Uterus (tissue), 4 donors: ENCODE measurements around the gene SOCS1. TPM values are rescaled to one million over a fixed set of nuclear protein-coding genes. Genes with fewer than 3 reads are reported as not detected.

Experiments
- DNase-seq, 2 donors: peaks; one replicate each; pipeline ENCODE4 v3.0.0-alpha.2; 2019 to 2020
- H3K27ac ChIP-seq, 2 donors: fragments of 200-600 bp; sonication (generic); 1 replicate in 1 of 2; 2 replicates in 1 of 2; pipeline ENCODE4 v1.5.1; 2016 to 2018
- H3K27me3 ChIP-seq, 2 donors: fragments of 200-600 bp; sonication (generic); one replicate each; pipeline ENCODE4 v1.5.1; 2018 to 2019; ENCODE audit warnings: control low read depth in 1 of 2
- H3K36me3 ChIP-seq, 2 donors: fragments of 200-600 bp; sonication (generic); one replicate each; pipeline ENCODE4 v1.5.1; 2019; ENCODE audit warnings: control low read depth in 1 of 2
- H3K4me1 ChIP-seq, 2 donors: fragments of 200-600 bp; sonication (generic); one replicate each; pipeline ENCODE4 v1.5.1; 2018 to 2019; ENCODE audit warnings: control low read depth in 1 of 2
- H3K4me3 ChIP-seq, 2 donors: fragments of 200-600 bp; sonication (generic); 1 replicate in 1 of 2; 2 replicates in 1 of 2; pipeline ENCODE4 v1.5.1; 2018 to 2019; ENCODE audit warnings: mild to moderate bottlenecking in 1 of 2
- H3K9me3 ChIP-seq, 2 donors: fragments of 200-600 bp; sonication (generic); one replicate each; pipeline ENCODE4 v1.5.1; 2019; ENCODE audit warnings: control low read depth in 1 of 2
- POLR2A ChIP-seq, 2 donors: fragments of 450-650 bp; IDR thresholded peaks; one replicate each; pipeline ENCODE4 v1.6.1; 2016; ENCODE audit warnings: antibody characterized with exemption in 2 of 2, mild to moderate bottlenecking in 1 of 2, moderate library complexity in 1 of 2
- intact Hi-C: fragments of 100-400 bp; cut with DNase I; formaldehyde crosslinking; loops from one replicate; pipeline ENCODE4 v1.15.1; 2023; ENCODE audit warnings: low total_unique reads
- total RNA-seq, 4 donors: library from RNA; depleted of rRNA in 3 of 4; stranded (reverse); fragments of >200 nt in 3 of 4; gene quantifications; one replicate each; pipeline versions ENCODE4 v1.1.0 to v1.2.4, GENCODE V29; 2014 to 2023
- TF ChIP-seq, protein P1 (sequence below), 4 experiments: fragments of 200-600 bp in 2 of 4; fragments of 450-650 bp in 2 of 4; sonication (generic) in 2 of 4; IDR thresholded peaks; one replicate each; pipeline ENCODE4 v1.5.1; 2016 to 2019; ENCODE audit warnings: antibody characterized with exemption in 4 of 4, mild to moderate bottlenecking in 2 of 4, moderate library complexity in 1 of 4
- donor health status: DM: yes; HTN: yes; CAD: no.

Gene SOCS1
- total RNA-seq, 4 donors from 2014 or later, result 6.4 to 45.3 (median 7.6) TPM; not detected in 1

DNA sequence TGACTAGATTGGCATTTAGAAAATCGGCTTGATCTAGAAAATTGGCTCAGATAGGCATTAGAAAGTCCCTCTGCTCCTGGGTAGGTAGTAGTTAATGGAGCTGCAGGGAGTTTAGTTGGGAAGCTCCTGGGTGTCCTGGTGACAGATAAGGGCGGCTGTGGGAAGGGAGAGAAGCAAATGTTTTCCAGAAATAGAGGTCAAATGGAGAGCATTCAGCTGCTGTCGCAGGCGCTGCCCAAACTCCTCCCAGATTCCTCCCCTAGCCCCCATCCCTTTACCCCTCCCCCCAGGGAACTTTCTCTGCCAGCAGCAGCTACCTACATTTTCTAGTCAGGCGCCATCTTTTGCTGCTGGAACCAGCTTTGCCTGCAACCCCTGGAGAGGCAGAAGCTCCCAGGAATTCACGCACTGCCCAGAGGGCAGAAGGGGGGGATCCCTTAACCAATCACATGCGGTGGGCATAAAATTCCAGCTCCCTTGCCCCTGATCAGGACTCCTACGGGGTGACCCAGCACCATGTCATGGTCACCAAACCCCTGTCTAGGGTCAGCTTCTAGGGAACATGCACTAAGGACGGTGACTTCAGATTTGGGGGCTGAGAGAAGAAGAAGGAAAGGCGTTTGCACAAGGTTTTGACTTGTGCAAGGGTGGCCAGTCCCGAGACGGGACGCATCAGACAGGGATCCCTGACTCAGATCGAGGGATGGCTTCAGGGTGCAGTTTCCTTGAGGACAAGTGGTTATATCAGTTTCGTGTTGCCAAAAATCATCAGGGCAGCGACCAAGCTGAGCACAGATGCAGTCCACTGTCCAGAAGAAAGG, 43.8 kb downstream of the SOCS1 start:
- Histone ChIP-seq H3K4me1 (no peaks in the 10 kb centered on the region), H3K27me3 (no peaks in the 10 kb centered on the region), H3K36me3 (no peaks in the 10 kb centered on the region), H3K27ac (no peak overlapping the region), H3K4me3 (no peak overlapping the region), H3K9me3 (no peaks in the 10 kb centered on the region)
- no peak for TF ChIP-seq POLR2A (IDR thresholded peaks at IDR 0.05)
- TF ChIP-seq, protein P1, sequence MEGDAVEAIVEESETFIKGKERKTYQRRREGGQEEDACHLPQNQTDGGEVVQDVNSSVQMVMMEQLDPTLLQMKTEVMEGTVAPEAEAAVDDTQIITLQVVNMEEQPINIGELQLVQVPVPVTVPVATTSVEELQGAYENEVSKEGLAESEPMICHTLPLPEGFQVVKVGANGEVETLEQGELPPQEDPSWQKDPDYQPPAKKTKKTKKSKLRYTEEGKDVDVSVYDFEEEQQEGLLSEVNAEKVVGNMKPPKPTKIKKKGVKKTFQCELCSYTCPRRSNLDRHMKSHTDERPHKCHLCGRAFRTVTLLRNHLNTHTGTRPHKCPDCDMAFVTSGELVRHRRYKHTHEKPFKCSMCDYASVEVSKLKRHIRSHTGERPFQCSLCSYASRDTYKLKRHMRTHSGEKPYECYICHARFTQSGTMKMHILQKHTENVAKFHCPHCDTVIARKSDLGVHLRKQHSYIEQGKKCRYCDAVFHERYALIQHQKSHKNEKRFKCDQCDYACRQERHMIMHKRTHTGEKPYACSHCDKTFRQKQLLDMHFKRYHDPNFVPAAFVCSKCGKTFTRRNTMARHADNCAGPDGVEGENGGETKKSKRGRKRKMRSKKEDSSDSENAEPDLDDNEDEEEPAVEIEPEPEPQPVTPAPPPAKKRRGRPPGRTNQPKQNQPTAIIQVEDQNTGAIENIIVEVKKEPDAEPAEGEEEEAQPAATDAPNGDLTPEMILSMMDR (IDR thresholded peaks at IDR 0.05), result no peak
- DNase-seq, result no peak
- intact Hi-C loops, result no loop called here

DNA sequence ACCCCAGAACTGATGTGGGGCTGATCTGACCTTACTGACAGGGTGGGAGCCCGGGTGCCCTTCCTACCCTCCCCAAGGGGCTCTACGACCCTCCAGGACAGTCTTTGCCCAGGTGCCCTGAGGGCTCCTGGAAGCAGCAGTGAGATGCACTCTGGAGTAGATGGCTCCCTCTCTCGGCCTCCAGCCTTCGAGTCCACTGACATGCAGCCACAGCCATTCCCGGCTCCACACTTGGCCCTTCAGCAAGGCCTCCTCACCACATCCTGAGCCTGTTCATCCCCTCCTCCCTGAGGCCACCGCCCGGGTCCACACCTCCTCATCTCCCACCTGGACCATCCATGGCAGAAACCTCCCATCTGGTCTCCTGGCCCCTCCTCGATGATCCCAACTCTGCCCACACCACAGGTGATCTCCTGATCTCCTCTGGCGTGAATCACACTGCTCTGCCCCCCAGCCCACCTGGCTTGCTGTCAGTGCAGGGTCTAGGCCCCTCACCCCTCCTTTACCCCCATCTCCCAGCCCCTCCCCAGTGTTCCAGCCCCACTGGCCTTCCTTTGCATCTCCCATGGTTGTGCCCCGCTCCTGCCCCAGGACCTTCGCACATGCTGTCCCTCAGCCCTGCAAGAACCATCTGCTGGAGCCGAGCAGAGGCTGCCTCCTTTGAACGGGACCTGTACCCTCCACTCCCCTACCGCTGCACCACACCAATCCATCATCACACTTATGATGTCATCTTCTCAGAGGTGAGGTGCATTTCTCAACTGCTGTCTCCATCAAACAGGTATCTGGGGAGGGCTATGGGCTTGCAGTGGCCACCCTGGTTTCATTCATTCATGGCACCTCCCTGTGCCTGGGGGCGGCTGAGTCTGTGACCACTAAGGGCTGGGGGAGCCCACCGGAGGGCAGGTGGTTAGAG, 44.7 kb downstream of the SOCS1 start:
- Histone ChIP-seq H3K4me3 (no peak overlapping the region), H3K4me1 (no peaks in the 10 kb centered on the region), H3K27me3 (no peaks in the 10 kb centered on the region), H3K9me3 (no peaks in the 10 kb centered on the region), H3K27ac (no peak overlapping the region), H3K36me3 (no peaks in the 10 kb centered on the region)
- TF ChIP-seq POLR2A (IDR thresholded peaks at IDR 0.05), result no peak
- intact Hi-C loops, result no loop called here
- no peak for DNase-seq

DNA sequence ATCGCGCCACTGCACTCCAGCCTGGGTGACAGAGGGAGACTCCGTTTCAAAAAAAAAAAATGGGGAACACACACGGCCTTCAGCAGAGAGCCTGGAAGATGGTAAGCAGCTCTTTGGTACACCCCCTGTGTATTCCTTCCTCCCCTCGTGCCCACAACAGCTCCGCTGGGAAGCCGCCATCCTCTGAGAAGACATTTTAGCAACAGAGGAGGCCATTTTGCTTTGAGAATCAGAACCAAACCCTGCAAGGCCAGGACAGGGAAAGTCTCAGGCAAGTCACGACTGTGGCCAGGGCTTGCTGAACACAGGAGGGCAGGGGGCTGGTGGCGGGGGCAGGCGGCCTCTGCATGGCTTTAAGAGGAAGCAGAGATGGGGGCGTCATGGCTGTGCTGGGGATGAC, 45.7 kb downstream of the SOCS1 start:
- intact Hi-C loops, result no loop called here
- Histone ChIP-seq H3K27me3 (no peaks in the 10 kb centered on the region), H3K36me3 (no peaks in the 10 kb centered on the region), H3K4me3 (no peak overlapping the region), H3K9me3 (no peaks in the 10 kb centered on the region), H3K4me1 (no peaks in the 10 kb centered on the region), H3K27ac (no peak overlapping the region)
- no peak for DNase-seq
- TF ChIP-seq POLR2A (IDR thresholded peaks at IDR 0.05), result no peak
- TF ChIP-seq, protein P1 (IDR thresholded peaks at IDR 0.05), result no peak

DNA sequence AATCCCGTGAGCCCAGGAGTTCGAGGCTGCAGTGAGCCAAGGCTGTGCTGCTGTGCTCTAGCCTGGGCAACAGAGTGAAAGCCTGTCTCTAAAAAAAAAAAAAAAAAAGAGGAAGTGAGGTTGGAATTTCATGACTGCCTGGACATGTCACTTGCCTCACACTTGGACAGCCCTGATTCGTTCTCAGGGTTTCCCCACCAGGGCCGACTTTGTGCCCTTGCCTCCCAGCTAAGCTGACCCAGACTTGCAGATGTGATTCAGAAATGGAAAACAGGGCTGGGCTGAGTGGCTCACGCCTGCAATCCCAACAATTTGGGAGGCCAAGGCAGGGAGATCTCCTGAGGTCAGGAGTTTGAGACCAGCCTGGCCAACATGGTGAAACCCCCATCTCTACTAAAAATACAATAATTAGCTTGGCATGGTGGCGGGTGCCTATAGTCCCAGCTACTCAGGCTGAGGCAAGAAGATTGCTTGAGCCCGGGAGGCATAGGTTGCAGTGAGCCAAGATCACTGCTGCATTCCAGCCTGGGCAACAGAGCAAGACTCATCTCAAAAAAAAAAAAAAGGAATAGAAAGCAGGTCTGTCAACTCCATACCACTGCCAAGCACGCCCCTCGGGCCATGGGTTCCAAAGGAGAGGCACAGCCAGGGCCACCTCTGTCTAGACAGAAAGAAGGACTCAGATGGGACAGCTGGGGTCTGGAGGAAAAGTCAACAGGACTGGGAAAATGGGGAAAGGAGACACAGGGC, 46.9 kb downstream of the SOCS1 start:
- Histone ChIP-seq H3K27ac (no peak overlapping the region), H3K4me1 (no peaks in the 10 kb centered on the region), H3K4me3 (no peak overlapping the region), H3K36me3 (no peaks in the 10 kb centered on the region), H3K27me3 (no peaks in the 10 kb centered on the region), H3K9me3 (no peaks in the 10 kb centered on the region)
- intact Hi-C loops, result no loop called here
- no peak for DNase-seq
- TF ChIP-seq POLR2A (IDR thresholded peaks at IDR 0.05), result no peak
- TF ChIP-seq, protein P1 (IDR thresholded peaks at IDR 0.05), result no peak

DNA sequence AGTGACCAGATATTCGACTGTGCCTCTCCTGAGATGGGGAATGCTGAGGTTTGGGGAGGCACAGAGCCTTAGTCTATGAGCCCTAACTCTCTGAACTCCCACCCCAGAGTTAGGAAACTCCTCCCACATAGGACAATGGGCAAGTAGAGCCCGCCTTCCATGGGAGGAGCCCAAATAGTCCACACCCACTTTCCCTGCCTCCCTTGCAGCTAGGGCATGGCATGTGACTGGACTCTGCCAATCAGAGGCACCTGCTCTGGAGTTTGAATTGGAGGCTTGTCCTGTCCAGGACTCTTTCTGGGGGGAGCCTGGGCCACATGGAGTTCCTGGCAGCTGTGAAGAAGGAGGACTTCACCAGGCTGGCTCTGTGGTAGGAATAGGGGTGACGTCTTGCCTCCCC, 48.4 kb downstream of the SOCS1 start:
- Histone ChIP-seq H3K4me3 (no peak overlapping the region), H3K9me3 (no peaks in the 10 kb centered on the region), H3K36me3 (no peaks in the 10 kb centered on the region), H3K27ac (no peak overlapping the region), H3K27me3 (no peaks in the 10 kb centered on the region), H3K4me1 (no peaks in the 10 kb centered on the region)
- intact Hi-C loops, result no loop called here
- no peak for TF ChIP-seq POLR2A (IDR thresholded peaks at IDR 0.05)
- TF ChIP-seq, protein P1 (IDR thresholded peaks at IDR 0.05), result no peak
- no peak for DNase-seq
